Stimulated activated CD8-positive, alpha-beta memory T cell treated with anti-CD3 and anti-CD28 coated beads, Interleukin-15, amount 100 ng/mL, for 1 hour (primary cell): Measurements from ENCODE around the gene FLNC.
A peak's percentile ranks its signal among the peaks of the same experiment; 100 is the strongest.

Experiments used
- DNase-seq: peaks from one replicate; pipeline ENCODE4 v3.0.0-alpha.2; 2020; ENCODE audit warnings: low read depth

The FLNC gene

DNA sequence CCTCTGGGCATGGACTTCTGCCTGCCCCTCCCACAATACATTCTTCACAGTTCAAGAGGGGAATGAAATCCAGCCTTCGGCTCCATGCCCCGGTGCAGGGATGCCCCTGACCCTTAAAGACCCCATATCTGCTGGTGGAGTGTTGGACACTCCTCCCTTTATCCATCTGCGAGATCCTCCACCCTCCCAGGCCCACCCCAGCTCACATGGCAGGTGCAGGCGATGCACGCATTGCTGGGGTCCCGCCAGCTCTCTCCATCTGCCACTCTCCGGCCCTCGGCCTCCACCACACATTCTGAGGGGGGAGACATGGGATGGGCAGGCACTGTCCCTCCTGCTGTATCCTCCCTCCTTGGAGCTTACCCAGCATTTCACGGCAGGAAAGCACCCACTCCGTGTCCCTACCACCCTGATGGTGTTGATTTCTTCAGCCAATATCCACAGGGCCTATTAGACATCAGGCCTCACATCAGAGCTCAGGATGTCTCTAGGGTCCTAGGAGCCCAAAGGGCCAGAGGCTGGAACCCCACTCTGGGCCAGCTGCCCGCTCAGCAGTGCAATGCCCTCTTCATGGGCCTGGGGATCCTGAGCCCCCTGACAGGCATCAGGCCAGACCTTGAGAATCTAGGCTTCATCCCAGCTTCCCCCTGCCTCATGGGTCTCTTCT is 50.7 kb downstream of the FLNC start:
- DNase-seq: no peak

DNA sequence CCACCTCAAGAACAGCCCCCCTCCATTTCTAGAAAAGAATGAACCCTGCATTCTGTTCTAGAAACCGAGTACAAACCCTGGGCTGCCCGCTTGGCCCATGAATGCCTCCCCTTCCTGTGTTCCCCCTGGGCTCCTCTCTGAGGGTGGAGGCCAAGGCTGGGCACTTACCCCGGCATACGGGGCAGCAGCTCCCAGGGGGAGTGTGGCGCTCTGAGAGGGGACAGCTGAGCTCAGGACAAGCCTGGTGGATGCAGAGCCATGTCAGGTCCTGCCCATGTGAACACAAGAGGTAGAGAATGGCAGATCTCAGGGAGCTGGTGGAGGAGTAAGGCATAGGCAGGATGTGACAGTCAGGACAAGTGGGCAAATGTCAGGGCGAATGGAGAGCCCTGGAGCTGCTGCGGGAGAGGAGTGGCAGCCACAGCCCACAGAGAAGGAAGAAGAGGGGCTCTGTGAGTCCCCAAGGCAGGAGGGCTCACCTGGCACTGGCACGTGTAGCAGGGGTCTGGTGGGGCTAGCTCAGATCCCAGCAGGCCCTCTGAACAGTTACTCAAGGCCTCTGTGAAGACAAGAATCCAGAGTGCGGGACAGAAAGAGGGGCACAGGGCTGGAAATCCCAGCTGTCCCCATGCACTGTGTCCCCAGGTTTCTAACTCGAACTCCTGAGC is 51.4 kb downstream of the FLNC start:
- DNase-seq: no peak

DNA sequence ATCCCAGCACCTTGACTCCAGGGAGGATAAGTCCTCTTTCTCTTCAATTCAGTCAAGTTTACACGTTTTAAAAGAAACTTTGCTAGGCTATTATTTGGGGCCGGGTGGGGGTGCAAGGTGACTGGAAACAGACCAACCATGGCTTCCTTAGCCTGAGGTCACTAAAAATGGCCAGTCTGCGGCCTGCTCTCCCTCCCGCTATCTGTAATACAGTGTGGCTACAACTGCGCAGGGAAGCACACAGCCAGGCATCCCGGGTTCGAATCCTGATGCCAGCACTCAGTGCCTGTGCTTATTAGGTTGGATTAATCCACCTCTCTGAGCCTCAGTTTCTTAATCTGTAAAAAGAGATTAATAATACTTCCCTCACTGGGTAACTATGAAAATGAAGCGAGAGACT is 51.9 kb downstream of the FLNC start:
- no peak for DNase-seq

DNA sequence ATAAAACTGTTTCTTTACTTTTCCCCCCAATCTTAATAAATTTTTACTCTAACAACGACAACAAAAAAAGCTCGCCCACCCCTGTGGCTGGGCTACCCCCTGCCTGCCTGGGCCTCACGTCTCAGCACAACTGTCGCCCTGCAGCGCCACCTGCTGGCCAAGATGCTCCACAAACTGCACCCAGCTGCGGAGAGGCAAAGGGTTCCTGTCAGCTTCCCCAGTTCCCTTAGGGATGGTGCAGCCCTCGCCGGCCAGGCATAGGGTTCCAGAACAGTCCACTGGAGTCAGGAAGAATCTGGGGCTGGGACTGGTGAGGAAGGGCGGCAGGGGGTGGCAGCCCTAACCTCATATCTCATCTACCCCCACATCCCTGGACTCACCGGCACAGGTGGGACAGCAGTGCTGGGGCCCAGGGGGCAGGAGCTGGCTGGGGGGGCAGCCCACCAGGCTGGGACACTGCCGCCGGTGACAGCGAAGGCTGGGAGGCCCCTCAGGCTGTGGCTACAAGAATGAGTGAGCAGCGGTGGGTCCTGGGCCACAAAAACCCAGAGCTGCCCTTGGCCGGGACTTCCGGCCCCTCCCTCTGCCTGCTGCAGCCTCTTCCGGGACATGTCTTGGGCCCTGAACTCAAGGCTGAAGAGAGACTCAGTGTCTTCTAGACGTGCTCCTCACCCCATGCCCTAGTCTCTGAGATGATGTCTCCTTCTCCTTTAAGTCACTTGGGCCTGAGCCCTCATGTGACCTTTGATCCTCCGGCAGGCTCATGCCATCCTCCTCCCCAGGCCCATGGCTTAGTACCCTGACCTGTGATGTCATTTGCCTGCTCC is 53.6 kb downstream of the FLNC start:
- DNase-seq: peak; percentile 78

DNA sequence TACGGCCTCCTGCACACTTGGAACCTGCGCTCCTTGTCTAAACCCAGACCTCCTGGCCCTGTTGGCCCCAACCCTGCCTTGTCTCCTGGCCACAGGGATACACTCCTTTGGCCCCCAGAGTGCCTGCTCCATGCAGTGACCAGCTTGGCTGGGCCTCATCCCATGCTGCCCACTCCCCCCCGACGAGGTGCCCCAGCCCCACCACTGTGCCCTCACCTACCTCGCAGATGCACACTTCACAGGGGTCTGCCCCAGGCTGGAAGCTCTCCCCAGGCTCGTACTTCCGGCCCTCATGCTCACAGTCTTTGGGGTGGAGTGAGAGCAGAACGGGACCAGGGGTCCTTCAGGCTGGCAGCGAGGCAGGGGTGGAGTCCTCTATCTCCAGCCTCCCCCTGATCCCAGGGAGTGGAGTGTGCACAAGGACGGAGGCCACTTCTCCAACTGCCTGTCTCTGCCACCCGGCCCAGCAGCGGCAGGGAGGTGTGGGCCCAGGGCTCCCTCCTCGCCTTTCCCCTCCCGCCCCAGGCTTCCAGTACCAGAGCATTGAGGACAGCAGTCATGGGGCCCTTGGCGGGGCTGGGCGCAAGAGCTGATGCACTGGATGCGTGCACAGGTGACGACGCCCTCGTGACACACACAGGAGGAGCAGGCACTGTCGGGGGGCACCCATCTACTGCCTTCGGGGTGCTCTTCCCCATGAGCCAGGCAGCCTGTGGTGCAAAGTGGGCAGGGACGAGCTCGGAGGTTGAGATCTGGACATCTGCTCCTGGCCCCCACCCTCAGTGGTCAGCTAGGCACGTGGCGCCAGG is 54.6 kb downstream of the FLNC start:
- no peak for DNase-seq

DNA sequence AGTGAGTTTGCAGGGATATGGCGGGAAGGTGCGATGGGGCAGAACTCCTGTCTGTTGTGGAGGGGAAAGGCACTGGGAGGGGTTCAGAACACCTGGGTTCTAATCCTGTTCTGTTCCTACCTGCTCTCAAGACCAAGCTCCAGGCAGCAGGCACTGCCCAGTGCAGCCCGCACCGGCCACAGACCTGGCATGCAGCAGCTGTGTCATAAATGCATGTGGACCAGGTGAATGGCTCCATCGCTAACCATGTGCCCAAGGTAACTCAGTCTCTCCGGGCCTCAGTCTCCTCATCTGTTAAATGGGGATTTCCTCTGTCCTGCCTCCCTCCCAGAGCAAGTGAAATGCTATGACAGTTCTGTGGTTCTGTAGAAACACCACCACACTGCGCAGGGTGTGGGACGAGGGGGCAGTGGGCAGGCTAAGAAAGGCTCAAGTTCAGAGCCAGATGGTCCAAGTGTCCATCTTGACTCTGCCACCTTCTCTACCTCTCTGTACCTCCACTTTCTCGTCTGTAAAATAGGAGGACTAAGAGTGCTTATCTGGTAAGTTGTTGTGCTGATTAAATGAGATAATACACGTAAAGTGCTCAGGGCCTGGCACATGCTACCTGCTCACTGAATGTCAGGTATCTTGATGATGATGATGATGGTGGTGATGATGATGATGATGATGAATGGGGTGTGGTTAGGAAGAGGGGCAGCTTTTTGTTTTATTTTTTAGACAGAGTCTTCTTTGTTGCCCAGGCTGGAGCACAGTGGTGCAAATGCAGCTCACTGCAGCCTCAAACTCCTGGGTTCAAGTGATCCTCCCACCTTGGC is 55.4 kb downstream of the FLNC start:
- DNase-seq: no peak

DNA sequence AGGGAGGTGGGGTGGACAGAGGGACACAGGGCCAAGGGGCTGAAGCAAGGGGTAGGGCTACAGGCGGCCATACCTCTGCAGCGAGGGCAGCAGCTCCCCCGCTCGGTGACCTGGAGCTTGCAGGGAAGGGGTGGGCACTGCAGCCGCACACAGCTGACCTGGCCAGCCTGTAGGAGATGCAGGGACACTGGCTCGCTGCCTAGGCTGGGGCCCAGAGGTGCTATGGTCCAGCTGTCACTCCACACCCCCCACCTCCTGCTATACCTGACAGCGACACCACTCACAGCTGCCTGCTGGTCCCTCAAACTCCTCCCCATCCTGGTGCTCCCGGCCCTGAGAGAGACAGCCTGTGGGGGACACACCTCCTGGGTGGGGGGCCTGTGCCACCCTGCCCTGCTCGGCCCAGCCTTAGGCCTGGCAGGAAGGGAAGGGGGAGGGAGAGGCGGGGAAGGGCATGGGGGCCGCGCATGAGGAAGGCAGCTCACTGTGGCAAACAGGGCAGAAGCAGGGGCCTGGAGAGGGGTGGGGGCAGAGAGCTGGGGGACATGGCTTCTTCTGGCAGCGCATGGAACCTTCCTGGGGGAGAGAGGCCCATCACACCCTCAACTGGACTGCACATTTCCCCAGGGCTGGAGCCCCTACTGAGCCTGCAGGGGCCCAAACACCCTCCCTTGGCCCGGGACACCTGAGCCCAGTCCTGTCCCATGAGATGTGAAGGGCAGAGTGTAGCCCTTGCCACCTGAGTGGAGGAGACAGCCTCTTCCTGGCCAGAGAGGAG is 56.4 kb downstream of the FLNC start:
- no peak for DNase-seq

DNA sequence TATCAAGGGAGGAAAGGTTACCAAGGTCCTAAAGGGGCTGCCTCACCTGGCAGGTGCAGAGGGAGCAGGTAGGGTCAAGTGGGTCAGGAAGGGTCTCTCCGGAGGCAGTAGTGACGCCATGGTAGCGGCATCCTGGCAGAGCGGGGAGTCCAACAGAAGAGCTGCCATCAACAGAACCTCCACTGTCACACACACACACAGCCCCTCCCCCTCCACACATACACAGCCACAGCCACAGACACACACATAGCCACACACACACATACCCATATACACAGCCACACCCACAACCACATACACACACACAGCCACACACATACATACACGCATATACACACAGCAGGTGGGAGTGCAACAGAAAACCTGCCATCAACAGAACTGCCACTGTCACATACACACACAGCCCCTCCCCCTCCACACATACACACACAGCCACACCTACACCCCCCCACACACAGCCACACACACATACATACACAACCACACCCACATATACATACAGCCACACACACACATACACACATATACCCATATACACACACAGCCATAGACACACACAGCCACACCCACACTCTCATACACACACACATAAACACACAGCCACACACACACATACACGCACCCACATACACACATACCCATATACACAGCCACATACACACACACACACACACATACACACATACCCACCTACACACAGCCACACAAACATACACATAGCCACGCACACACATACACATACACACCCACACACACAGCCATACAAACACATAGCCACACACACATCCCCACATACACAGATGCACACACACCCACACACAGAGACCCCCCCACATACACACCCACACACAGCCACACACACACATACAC is 57.2 kb downstream of the FLNC start:
- DNase-seq: no peak

DNA sequence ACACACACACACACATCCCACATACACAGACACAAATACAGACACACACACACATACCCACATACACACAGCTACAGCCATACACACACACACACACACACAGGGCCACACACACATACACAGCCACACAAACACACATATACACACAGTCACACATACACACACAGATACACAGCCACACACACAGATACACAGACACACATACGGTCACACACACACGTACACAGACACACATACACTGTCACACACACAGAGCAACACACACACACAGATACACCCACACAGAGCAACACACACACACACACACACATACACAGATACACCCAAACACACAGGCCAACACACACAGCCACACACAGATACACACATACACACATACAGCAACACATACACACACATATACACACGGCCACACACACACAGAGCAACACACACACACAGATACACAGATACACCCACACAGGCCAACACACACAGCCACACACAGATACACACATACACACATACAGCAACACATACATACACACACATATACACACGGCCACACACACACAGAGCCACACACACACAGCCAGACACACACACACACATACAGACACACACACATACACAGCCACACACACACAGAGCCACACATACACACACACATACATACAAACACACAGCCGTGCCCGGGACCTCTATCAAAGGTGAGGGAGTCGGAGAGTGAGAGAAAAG is 58.0 kb downstream of the FLNC start:
- no peak for DNase-seq

DNA sequence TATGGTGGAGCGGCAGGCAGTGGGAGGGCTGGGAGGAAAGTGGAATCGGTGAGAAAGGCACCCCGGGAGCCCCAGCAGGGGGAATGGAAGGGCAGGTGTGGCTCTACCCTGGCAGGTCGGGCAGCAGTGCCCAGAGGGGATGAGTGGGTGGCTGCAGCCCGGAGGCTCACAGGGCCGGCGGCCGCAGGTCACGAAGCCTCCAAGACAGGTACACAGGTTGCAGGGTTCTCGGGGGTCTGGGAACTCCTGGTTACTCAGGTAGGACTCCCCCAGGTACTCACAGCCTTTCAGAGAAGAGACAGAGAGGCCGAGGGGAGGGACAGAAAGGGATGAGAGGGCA is 58.5 kb downstream of the FLNC start:
- no peak for DNase-seq

DNA sequence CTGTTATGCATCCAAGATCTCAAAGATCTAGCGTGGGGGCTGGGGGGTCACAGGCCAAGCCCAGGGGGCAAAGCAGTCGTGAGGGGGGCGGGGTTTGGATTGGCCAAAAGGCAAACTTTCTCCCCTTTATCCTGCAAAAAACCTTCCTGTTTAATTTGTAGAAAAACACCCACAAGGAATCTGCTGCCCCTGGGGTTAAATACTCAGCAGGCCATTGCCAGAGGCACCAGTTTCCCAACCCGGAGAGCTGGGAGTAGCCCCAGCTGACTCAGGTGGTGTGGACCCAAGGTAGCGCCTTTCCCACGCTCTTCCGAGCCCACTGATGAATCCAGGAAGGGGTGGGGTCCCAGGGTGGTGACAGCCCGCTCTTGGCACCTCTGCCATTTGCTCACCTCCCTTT is 58.9 kb downstream of the FLNC start:
- no peak for DNase-seq

DNA sequence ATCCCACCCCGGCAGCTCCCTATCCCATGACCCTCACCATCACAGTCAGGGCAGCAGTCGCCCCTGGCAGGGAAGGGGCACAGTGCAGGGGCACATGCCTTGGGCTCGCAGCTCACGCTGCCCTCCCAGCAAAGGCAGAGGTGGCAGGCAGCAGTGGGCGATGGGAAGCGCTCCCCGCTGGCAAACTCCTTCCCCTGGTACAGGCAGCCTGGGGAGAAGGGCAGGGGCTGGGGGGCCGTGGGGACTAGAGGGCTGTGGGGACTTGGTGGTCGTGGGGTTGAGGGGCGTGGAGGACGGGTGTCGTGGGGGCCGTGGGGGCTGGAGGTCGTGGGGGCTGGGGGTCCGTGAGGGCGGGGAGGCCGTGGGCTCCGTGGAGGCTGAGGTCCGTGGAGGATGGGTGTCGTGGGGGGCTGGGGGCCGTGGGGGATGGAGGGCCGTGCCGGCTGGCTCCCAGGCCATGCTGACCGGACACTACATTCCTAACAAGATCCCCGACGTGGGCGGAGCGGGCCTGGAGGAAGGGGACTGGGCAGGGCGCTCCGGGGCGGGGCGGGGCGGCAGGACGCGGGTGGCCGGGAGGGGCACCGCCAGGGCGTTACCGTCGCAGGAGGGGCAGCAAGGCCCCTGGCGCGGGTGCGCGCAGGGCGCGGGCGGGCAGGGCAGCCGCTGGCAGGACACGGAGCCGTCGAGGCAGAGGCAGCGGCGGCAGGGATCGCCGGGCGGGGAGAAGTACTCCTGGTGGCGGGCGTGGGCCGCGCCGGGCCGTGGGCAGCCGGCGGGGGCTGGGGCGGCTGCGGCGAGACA is 60.3 kb downstream of the FLNC start:
- no peak for DNase-seq

DNA sequence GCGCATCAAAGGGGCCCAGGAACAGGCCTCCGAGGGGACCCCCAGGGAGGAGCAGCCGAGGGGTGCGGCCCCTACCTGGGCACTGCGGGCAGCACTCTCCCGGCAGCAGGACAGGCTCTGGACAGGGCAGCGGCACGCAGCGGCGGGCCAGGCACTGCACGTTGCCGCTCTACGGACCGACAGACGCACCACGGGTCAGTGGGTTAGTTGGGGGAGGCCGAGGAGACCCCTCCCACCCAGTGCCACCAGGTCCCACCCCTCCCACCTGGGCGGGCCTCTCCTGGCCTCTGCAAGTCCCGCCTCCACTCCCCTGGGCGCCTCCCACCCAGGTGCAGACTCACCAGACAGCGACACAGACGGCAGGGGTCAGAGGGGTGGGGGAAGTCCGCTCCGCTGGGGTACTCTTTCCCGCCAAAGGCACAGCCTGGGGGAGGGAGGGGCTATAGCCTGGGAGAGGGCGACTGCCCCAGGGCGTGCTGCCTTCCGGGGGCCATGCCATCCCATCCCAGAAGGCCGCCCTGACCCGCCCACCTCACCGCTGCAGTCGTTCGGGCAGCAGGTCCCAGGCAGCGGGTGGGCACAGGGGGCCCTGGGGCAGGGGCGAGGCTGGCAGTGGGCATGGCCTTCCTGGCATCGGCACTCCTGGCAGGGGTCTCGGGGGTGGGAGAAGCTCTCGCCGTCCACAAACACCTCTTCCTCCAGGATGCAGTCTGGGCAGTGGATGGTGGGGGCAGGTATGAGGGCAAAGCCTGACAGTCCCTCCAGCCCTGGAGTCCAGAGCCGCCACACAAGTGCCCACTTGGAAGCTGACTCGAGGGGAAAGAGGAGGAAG is 61.1 kb downstream of the FLNC start:
- DNase-seq: no peak

DNA sequence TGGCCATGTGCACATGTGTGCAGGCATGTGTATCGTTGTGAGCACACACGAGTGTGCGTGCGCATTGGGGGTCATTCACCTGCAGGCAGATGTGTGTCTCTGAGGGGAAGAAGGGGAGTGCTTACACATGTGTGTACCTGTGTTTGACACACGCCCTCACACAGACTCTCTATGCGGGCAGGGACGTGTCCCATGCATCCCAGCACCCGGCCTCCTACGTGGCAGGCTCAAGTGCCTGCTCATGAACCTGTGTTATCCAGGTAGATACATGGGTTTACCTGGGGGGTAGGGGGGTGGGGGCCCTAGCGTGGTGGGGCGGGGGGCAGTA is 61.7 kb downstream of the FLNC start:
- no peak for DNase-seq

DNA sequence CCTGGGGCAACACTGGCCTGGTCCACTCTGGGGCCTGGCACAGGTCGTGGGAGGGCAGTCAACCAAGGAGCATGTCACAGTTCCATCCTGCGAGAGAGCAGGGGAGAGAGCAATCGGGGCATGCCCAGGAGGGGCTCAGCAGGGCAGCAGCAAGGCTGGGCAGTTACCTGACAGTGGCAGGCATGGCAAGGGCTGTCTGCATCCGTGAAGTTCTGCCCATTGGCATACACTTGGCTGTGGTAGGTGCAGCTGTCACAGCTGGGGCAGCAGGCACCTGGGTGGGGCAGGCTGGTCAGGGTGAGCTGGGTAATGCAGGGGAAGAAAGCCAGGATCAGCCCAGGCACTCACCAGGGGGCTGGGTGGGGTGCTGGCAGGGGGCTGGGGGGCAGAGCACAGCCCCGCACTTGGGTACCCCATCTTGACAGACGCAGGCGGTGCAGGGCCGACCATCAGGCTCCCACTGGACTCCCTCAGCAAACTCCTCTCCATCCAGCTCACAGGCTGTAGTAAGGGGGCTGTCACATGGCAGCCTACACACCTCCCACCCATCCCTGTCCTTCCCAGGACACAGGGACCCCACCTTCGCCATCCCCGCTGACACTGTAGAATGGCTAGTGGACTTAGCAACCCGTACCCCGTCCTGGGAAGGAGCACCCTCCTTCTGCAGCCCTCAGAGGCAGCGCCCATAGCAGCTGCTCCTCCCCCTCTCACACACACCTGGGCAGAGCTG is 62.5 kb downstream of the FLNC start:
- DNase-seq: no peak

DNA sequence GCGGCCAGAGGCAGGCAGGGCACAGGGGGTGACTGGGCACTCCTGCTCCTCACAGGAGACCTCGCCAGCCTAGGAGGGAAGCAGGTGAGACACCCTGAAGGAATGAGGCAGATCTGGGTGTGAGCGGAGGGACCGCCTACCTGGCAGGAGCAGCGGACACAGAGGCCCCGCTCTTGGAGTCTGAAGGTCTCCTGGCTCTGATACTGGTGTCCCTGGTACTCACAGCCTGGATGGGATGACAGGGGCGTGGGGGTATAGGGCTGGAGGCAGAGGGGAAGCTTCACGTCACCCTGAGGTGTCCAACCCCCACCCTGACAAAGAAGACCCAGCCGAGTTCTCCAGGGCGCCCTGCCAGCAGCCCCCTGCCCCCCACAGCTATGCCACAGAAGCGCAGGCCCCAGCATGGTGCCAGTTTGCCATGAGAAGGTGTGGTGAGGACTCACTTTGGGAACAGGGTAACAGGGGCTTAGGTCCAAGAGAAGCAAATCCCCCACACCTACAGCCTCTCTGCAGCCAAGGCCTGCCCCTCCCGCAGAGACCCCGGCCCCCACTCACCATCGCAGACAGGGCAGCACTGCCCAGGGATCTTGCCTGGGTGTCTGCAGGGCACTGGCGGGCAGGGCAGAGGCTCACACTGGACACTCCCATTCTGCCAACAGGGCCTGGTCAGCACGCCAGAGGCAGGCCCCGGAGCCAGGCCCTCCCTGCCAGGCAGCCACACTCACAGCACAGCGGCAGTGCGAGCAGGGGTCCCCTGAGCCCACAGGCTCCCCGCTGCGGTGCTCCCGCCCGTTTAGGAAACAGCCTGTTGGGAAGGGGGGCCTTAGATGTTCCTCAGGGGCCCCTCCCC is 63.3 kb downstream of the FLNC start:
- DNase-seq: no peak
